Type B pancreatic cell (in vitro differentiated cells): ENCODE results near the gene TPD52L1. TPM values are rescaled to one million over a fixed set of nuclear protein-coding genes. Genes with fewer than 3 reads are reported as not detected.

Source experiments
- DNase-seq: peaks from one replicate; pipeline ENCODE4 v3.0.0; 2021; ENCODE audit warnings: mixed read lengths; ENCODE audit not compliant: unreplicated experiment; ENCODE audit errors: extremely low spot score
- H3K27ac Mint-ChIP-seq: 2 replicates; pipeline ENCODE4 v1.8.0; 2021; ENCODE audit warnings: mild to moderate bottlenecking, mixed read lengths
- H3K27me3 Mint-ChIP-seq: 2 replicates; pipeline ENCODE4 v1.8.0; 2021; ENCODE audit warnings: mixed read lengths
- H3K36me3 Mint-ChIP-seq: 2 replicates; pipeline ENCODE4 v1.8.0; 2021; ENCODE audit warnings: mixed read lengths
- H3K4me1 Mint-ChIP-seq: one replicate; pipeline ENCODE4 v1.8.0; 2021; ENCODE audit warnings: mixed read lengths; ENCODE audit not compliant: unreplicated experiment
- H3K4me3 Mint-ChIP-seq: 2 replicates; pipeline ENCODE4 v1.8.0; 2021; ENCODE audit warnings: mild to moderate bottlenecking, mixed read lengths
- H3K9me3 Mint-ChIP-seq: 2 replicates; pipeline ENCODE4 v1.8.0; 2021; ENCODE audit warnings: mixed read lengths
- total RNA-seq: library from RNA; stranded (reverse); gene quantifications from 2 replicates; pipeline ENCODE4 v1.2.1, GENCODE V29; 2021; ENCODE audit warnings: low replicate concordance
- TF ChIP-seq, protein P1 (sequence below): fragments of 200-600 bp; sonication (generic); conservative IDR thresholded peaks from 2 replicates; pipeline ENCODE4 v1.5.0; 2021; ENCODE audit warnings: antibody characterized with exemption, mild to moderate bottlenecking

TPD52L1 gene
- total RNA-seq, 1 donor from 2014 or later, result 80.4 TPM

DNA sequence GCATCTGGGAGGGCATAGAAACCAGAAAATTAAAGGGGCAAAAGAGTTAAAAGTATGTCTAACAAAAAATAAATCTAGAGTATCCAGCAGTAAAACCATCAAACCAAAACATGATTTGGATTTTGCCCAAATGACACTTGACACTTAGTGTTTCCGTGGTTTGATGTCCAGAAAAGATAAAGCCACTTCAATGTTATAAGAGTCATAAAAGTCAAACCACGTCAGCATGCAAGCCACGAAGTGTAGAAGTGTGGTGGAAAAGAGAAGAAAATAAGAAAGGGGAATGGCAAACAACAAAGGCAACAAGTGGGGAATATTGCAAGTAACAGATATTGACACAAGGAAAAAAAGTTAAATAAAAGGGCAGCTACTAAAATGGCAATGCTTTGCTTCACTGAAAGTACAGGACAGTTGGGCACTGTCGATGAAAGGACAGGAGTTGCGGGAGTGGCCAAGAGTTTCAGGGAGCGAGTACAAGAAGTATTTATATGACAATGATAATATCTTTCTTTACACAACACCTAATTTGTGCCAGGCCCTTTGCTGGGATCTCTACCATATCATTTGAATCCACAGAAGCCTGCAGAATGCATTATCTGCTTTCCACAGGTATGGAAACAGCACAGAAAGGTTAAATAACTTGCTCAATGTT, 154.5 kb downstream of the TPD52L1 start:
- H3K4me3 Mint-ChIP-seq, result no peak overlapping the region
- H3K4me1 Mint-ChIP-seq, result peaks cover 14% of the 10 kb centered on the region
- H3K27me3 Mint-ChIP-seq, result peaks cover 3% of the 10 kb centered on the region
- H3K36me3 Mint-ChIP-seq, result no peaks in the 10 kb centered on the region
- no peak overlapping the region for H3K27ac Mint-ChIP-seq
- TF ChIP-seq, protein P1, sequence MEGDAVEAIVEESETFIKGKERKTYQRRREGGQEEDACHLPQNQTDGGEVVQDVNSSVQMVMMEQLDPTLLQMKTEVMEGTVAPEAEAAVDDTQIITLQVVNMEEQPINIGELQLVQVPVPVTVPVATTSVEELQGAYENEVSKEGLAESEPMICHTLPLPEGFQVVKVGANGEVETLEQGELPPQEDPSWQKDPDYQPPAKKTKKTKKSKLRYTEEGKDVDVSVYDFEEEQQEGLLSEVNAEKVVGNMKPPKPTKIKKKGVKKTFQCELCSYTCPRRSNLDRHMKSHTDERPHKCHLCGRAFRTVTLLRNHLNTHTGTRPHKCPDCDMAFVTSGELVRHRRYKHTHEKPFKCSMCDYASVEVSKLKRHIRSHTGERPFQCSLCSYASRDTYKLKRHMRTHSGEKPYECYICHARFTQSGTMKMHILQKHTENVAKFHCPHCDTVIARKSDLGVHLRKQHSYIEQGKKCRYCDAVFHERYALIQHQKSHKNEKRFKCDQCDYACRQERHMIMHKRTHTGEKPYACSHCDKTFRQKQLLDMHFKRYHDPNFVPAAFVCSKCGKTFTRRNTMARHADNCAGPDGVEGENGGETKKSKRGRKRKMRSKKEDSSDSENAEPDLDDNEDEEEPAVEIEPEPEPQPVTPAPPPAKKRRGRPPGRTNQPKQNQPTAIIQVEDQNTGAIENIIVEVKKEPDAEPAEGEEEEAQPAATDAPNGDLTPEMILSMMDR, result no peak
- no peak for DNase-seq
- H3K9me3 Mint-ChIP-seq, result peaks cover 7% of the 10 kb centered on the region

DNA sequence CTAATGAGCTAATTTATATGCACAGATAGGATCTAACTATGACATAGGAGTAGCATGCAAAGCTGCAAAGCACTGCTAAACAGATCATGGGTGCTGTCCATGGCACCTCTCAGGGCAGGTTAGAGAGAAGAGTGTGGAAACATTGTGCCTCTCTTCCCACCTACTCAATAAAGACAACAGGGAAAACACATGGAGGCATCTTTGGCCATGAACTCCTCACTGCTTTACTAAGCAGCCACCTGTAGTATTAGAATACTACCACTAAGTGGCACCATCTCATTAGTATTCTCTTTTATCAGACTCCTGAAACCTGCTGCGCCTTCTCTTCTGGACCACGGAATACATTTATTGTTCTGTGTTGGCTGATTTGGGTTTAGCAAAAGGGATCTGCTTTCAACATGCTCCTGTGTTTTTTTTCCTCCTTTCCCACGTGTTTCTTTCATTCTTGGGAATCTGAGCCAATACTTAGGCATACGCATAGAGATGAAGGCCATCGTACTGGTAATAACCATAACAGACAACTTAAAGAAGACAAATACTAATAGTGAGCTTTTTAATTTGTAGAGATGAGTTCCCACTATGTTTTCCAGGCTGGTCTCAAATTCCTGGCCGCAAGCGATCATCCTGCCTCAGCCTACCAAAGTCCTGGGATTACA, 157.5 kb downstream of the TPD52L1 start:
- Mint-ChIP-seq H3K27me3 (peaks cover 3% of the 10 kb centered on the region), H3K4me3 (no peak overlapping the region)
- DNase-seq, result no peak

GRCh38 chr6:125312478-125312877, 158.9 kb downstream of the TPD52L1 start:
- TF ChIP-seq, protein P1, result no peak
- Mint-ChIP-seq H3K27ac (no peak overlapping the region), H3K4me3 (no peak overlapping the region), H3K9me3 (no peaks in the 10 kb centered on the region), H3K4me1 (peaks cover 10% of the 10 kb centered on the region), H3K27me3 (peaks cover 3% of the 10 kb centered on the region), H3K36me3 (no peaks in the 10 kb centered on the region)
- no peak for DNase-seq

More for the DNA sequence above, 157.5 kb downstream of the TPD52L1 start:
- no peaks in the 10 kb centered on the region for H3K9me3 Mint-ChIP-seq
- TF ChIP-seq, protein P1, result peak; percentile 92
- H3K4me1 Mint-ChIP-seq, result peaks cover 14% of the 10 kb centered on the region
- H3K27ac Mint-ChIP-seq, result no peak overlapping the region
- H3K36me3 Mint-ChIP-seq, result no peaks in the 10 kb centered on the region

GRCh38 chr6:125312950-125313349, 159.4 kb downstream of the TPD52L1 start:
- peaks cover 3% of the 10 kb centered on the region for H3K27me3 Mint-ChIP-seq
- H3K27ac Mint-ChIP-seq, result no peak overlapping the region
- no peaks in the 10 kb centered on the region for H3K36me3 Mint-ChIP-seq
- H3K4me1 Mint-ChIP-seq, result peaks cover 10% of the 10 kb centered on the region
- no peak overlapping the region for H3K4me3 Mint-ChIP-seq
- DNase-seq, result no peak
- no peaks in the 10 kb centered on the region for H3K9me3 Mint-ChIP-seq
- TF ChIP-seq, protein P1, result no peak

Other genes starting within 250 kb of the TPD52L1 start
- 22.1 and 49.6 TPM in 2 replicates for gene RNF217, start 191.3 kb upstream of the TPD52L1 start, total RNA-seq
- 61.8 and 90.0 TPM in 2 replicates for gene HDDC2, start 148.2 kb downstream of the TPD52L1 start, total RNA-seq